ENCODE results near the gene ZNF296. TPM values are rescaled to one million over a fixed set of nuclear protein-coding genes. Genes with fewer than 3 reads are reported as not detected.

Gene ZNF296
- total RNA-seq, 1 donor from 2014 or later: not detected

DNA sequence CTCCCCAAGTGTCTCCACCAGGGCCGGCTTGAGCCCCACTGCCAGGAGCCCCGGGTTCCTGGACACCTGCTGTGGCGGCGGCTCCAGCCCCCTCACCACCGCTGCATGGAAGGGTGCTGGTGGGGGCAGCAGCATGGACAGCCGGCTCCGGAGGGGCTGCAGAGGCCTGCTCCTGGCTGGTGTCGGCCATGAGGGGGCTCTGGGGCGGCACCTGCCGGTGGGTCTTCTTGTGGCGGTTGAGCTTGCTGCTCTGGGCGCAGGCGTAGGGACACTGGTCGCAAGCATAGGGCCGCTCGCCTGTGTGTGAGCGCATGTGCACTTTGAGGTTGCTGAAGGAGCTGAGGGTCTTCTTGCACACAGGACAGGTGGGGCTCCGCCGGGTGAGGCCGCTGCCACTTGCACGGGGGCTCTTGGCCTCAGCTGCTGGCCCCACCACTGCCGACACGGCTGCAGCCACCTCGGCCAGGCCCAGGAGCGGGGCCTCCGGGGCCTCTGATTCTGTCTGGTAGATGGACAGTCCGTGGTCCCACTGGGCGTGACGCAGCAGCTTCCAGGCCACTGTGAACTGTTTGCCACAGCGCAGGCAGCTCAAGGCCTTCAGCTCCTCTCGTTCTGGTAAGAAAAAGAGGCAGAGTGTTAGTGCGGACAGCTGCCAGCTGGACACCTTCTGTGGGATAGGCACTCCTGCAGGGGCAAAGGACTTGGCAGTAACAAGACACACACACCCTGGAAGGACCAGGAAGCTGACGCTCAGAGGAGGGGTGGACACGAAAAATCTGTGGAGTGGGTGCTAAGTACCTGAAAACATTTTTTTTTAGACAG is 4.1 kb downstream of the ZNF296 start:
- TF ChIP-seq, protein P1, sequence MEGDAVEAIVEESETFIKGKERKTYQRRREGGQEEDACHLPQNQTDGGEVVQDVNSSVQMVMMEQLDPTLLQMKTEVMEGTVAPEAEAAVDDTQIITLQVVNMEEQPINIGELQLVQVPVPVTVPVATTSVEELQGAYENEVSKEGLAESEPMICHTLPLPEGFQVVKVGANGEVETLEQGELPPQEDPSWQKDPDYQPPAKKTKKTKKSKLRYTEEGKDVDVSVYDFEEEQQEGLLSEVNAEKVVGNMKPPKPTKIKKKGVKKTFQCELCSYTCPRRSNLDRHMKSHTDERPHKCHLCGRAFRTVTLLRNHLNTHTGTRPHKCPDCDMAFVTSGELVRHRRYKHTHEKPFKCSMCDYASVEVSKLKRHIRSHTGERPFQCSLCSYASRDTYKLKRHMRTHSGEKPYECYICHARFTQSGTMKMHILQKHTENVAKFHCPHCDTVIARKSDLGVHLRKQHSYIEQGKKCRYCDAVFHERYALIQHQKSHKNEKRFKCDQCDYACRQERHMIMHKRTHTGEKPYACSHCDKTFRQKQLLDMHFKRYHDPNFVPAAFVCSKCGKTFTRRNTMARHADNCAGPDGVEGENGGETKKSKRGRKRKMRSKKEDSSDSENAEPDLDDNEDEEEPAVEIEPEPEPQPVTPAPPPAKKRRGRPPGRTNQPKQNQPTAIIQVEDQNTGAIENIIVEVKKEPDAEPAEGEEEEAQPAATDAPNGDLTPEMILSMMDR (IDR thresholded peaks at IDR 0.05; ENCODE audit: borderline replicate concordance): no peak
- Histone ChIP-seq H3K27me3 (ENCODE audit: low read depth) (no peaks in the 10 kb centered on the region), H3K4me3 (no peak overlapping the region), H3K27ac (replicated peaks) (no peak overlapping the region), H3K36me3 (peaks cover 46% of the 10 kb centered on the region), H3K9me3 (replicated peaks) (no peaks in the 10 kb centered on the region), H3K4me1 (peaks cover 23% of the 10 kb centered on the region)
- intact Hi-C loops (cut with micrococcal nuclease): no loop called here
- DNase-seq: no peak

DNA sequence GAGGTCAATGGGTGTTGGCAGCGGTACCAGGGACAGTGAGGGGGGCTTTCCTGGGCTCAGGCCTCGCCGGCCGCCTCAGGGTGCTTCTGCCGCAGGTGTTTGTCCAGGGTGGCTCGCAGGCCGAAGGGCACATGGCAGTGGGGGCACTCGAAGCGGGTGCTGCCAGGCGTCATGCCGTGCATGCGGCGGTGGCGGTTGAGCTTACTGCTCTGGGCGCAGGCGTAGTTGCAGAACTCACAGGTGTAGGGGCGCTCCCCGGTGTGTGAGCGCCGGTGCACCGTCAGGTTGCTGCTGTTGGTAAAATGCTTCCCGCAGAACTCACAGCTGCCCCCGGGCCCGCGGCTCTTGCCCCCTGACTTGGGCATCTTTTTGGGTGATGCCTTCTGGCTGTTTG is 4.7 kb downstream of the ZNF296 start:
- Histone ChIP-seq H3K27ac (replicated peaks) (no peak overlapping the region), H3K36me3 (peaks cover 52% of the 10 kb centered on the region), H3K27me3 (ENCODE audit: low read depth) (no peaks in the 10 kb centered on the region), H3K4me1 (peaks cover 19% of the 10 kb centered on the region), H3K9me3 (replicated peaks) (no peaks in the 10 kb centered on the region), H3K4me3 (no peak overlapping the region)
- intact Hi-C loops (cut with micrococcal nuclease): no loop called here
- TF ChIP-seq, protein P1 (IDR thresholded peaks at IDR 0.05; ENCODE audit: borderline replicate concordance): no peak
- DNase-seq: no peak

DNA sequence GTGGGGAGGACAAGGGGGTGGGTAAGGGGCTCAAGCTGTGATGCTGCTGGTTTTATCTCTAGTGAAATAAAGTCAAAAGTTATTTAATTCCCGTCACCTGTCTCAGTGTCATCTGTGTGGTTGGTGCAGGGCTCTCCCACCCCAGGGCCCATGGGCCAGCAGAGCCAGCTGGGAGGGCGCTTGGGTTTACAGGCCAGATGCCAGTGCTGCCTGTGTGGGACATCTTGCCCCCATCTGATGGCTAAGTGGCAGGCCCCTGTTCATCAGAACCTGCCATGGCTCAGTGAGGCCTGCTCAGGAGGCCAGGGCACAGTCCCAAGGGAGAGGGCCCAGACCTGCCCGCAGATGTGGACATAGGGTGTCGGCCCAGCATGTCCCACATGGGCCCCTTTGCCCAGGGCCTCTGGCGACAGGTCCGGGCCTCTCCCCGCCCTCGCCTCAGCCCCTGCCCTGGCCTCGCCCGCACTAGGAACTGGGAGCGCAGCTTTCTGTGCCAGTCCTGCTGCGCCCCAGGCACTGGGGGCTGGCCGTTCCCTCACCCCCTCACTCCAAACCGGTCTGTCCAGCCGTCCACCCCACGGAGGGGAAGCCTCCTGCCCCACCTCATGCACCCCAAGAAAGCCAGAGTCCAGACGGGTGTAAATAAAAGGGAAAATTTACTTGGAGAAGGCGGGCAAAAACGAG is 5.3 kb downstream of the ZNF296 start:
- no peak overlapping the region for H3K27ac ChIP-seq (replicated peaks)
- intact Hi-C loops (cut with micrococcal nuclease): no loop called here
- H3K27me3 ChIP-seq (ENCODE audit: low read depth): no peaks in the 10 kb centered on the region
- H3K36me3 ChIP-seq: peaks cover 57% of the 10 kb centered on the region
- H3K4me3 ChIP-seq: no peak overlapping the region
- TF ChIP-seq, protein P1 (IDR thresholded peaks at IDR 0.05; ENCODE audit: borderline replicate concordance): no peak
- H3K9me3 ChIP-seq (replicated peaks): no peaks in the 10 kb centered on the region
- DNase-seq: no peak
- H3K4me1 ChIP-seq: peaks cover 13% of the 10 kb centered on the region

DNA sequence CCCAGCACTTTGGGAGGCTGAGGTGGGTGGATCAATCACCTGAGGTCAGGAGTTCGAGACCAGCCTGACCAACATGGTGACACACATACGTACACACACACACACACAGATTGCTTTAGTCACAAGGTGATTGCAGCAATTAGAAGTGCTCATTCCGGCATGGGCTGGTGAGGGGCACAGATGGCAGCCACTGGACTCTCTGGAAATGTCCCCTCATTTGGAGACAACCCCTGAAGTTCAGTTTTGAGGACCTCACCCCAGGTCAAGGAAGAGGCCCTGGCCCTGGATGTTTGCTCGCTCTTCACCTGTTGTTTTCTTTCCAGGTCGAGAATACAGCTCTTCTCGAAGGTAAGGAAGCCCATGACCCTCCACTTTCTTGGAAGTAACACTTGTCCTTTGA is 6.1 kb downstream of the ZNF296 start:
- peaks cover 64% of the 10 kb centered on the region for H3K36me3 ChIP-seq

DNA sequence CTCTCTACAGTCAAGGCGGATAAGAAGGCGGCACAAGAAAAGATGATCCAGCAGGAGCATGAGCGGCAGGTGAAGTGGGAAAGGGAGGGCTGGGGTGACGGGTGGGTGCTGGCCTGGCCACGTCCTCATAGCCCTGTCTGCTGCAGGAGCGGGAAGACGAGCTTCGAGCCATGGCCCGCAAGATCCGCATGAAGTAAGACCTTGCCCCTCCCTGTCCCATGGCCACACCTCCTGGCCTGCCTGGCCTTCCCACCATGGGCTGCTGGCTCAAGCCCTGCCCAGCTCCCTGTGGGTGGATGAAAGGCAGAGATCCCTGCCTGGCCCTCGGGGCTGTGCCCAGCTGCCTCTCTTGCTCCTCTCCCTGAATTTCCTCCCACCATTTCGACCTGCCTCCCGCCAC is 7.2 kb downstream of the ZNF296 start:
- peaks cover 76% of the 10 kb centered on the region for H3K36me3 ChIP-seq
- intact Hi-C loops (cut with micrococcal nuclease): no loop called here

More for the DNA sequence above, 6.1 kb downstream of the ZNF296 start:
- H3K4me1 ChIP-seq: peaks cover 5% of the 10 kb centered on the region
- no peaks in the 10 kb centered on the region for H3K9me3 ChIP-seq (replicated peaks)
- no peak for DNase-seq
- intact Hi-C loops (cut with micrococcal nuclease): no loop called here
- H3K27ac ChIP-seq (replicated peaks): no peak overlapping the region
- H3K27me3 ChIP-seq (ENCODE audit: low read depth): no peaks in the 10 kb centered on the region
- TF ChIP-seq, protein P1 (IDR thresholded peaks at IDR 0.05; ENCODE audit: borderline replicate concordance): no peak
- H3K4me3 ChIP-seq: no peak overlapping the region

More for the DNA sequence above, 7.2 kb downstream of the ZNF296 start:
- Histone ChIP-seq H3K27me3 (ENCODE audit: low read depth) (no peaks in the 10 kb centered on the region), H3K4me3 (no peak overlapping the region), H3K4me1 (no peaks in the 10 kb centered on the region), H3K27ac (replicated peaks) (no peak overlapping the region), H3K9me3 (replicated peaks) (no peaks in the 10 kb centered on the region)
- TF ChIP-seq, protein P1 (IDR thresholded peaks at IDR 0.05; ENCODE audit: borderline replicate concordance): no peak
- DNase-seq: peak; percentile 21

All from left ventricle myocardium inferior (tissue), 1 donor.